ENCODE measurements around the gene TMEM267.

- TF ChIP-seq EZH2phosphoT487 (IDR thresholded peaks at IDR 0.05; ENCODE audit: borderline replicate concordance, low read depth, low read length) (no peak), CTCF (conservative IDR thresholded peaks at IDR 0.05; ENCODE audit: low read length) (peak; percentile 28; the same call in 1 of the 2 replicates)
These were observed 81.8 kb downstream of the TMEM267 start for GRCh38 chr5:43401827-43402226.
